Transverse colon (tissue), 4 donors: Measurements from ENCODE around the gene NFAM1. TPM values are rescaled to one million over a fixed set of nuclear protein-coding genes. Genes with fewer than 3 reads are reported as not detected.

Experiments
- DNase-seq: peaks from one replicate; pipeline ENCODE4 v3.0.0-alpha.2; 2019
- H3K27ac ChIP-seq, 4 donors: fragments of 200-600 bp; sonication (generic); 2 replicates each; pipeline ENCODE4 v1.5.1; 2016 to 2018; ENCODE audit warnings: inconsistent platforms in 4 of 4
- H3K27me3 ChIP-seq: fragments of 200-600 bp; sonication (generic); 2 replicates; pipeline ENCODE4 v1.5.1; 2017; ENCODE audit warnings: inconsistent platforms
- H3K36me3 ChIP-seq, 4 donors: fragments of 200-600 bp; sonication (generic); 2 replicates each; pipeline ENCODE4 v1.5.1; 2017 to 2019; ENCODE audit warnings: inconsistent platforms in 4 of 4
- H3K4me1 ChIP-seq, 4 donors: fragments of 200-600 bp; sonication (generic); 2 replicates each; pipeline ENCODE4 v1.5.1; 2017 to 2020; ENCODE audit warnings: inconsistent platforms in 4 of 4
- H3K4me3 ChIP-seq, 4 donors: fragments of 200-600 bp; sonication (generic); 1 replicate in 1 of 4; 2 replicates in 3 of 4; pipeline versions ENCODE4 v1.5.1 to v1.6.1; 2017 to 2019; ENCODE audit warnings: inconsistent platforms in 4 of 4
- H3K9me3 ChIP-seq, 2 donors: fragments of 200-600 bp; sonication (generic); 2 replicates each; pipeline ENCODE4 v1.5.1; 2017 to 2019; ENCODE audit warnings: inconsistent platforms in 2 of 2
- EP300 ChIP-seq: sonication (generic); formaldehyde crosslinking; IDR thresholded peaks from one replicate; pipeline ENCODE4 v1.6.1; 2017; ENCODE audit warnings: antibody characterized with exemption, low read depth
- POLR2A ChIP-seq: fragments of 450-650 bp; IDR thresholded peaks from one replicate; pipeline ENCODE4 v1.6.1; 2016; ENCODE audit warnings: antibody characterized with exemption, mild to moderate bottlenecking, moderate library complexity
- POLR2AphosphoS5 ChIP-seq, 3 donors: sonication (generic); formaldehyde crosslinking; IDR thresholded peaks; one replicate each; pipeline ENCODE4 v1.6.1; 2016; ENCODE audit warnings: antibody characterized with exemption in 3 of 3
- WGBS, 2 donors: methylation state at CpG; one replicate each; pipeline ENCODE4 v1.1.5; 2018; ENCODE audit warnings: low coverage in 1 of 2; 5-methylcytosine and 5-hydroxymethylcytosine counted together
- in situ Hi-C, 4 donors: fragments of 200-750 bp; cut with MboI; loops; one replicate each; pipeline versions ENCODE4 v1.15.0 to v1.15.1; 2017; ENCODE audit warnings: low sequenced_read_pairs in 3 of 4, low pct_ligation_motif_present in 1 of 4, low pct_unique_long_range_greater_than_20kb in 1 of 4
- intact Hi-C: fragments of 100-400 bp; cut with DNase I; formaldehyde crosslinking; loops from one replicate; pipeline ENCODE4 v1.15.1; 2023; ENCODE audit warnings: low total_unique reads
- total RNA-seq, 4 donors: library from RNA; depleted of rRNA; stranded (reverse); fragments of >200 nt; gene quantifications; one replicate each; pipeline ENCODE4 v1.1.0, GENCODE V29; 2016
- TF ChIP-seq, protein P1 (sequence below), 5 experiments: fragments of 200-600 bp in 3 of 5; fragments of 450-650 bp in 2 of 5; sonication (generic) in 3 of 5; IDR thresholded peaks; 1 replicate in 2 of 5; 2 replicates in 3 of 5; pipeline ENCODE4 v1.5.1; 2016 to 2017; ENCODE audit warnings: antibody characterized with exemption in 5 of 5, inconsistent platforms in 3 of 5, mild to moderate bottlenecking in 2 of 5, moderate library complexity in 1 of 5

Gene NFAM1
- total RNA-seq, 4 donors from 2014 or later, result 1.1 to 1.4 TPM; not detected in 2

DNA sequence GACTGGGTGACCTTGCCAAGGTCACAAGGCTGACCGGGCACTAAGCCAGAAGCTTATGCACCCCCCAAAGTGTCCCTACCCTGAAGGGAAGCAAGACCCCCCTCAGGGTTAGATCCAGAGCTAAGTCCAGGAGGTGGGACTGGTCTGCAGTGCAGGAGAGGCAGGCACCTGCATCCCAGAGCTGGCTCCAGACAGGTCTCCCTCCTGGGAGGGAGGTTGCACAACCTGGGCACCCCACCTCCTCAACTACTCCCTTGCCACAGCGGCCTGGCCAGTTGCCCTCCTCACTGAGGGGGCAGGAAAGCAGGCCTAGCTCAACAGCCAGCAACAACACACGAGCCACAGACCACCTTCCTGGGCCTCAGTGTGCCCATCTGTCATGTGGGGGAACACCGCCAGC lies 86.7 kb downstream of the NFAM1 start:
- H3K4me1 ChIP-seq, result peaks cover 0 to 16% (median 10%) of the 10 kb centered on the region in 4 donors
- in situ Hi-C loops, result no loop called here
- DNase-seq, result no peak
- TF ChIP-seq EP300, result no peak
- TF ChIP-seq, protein P1, sequence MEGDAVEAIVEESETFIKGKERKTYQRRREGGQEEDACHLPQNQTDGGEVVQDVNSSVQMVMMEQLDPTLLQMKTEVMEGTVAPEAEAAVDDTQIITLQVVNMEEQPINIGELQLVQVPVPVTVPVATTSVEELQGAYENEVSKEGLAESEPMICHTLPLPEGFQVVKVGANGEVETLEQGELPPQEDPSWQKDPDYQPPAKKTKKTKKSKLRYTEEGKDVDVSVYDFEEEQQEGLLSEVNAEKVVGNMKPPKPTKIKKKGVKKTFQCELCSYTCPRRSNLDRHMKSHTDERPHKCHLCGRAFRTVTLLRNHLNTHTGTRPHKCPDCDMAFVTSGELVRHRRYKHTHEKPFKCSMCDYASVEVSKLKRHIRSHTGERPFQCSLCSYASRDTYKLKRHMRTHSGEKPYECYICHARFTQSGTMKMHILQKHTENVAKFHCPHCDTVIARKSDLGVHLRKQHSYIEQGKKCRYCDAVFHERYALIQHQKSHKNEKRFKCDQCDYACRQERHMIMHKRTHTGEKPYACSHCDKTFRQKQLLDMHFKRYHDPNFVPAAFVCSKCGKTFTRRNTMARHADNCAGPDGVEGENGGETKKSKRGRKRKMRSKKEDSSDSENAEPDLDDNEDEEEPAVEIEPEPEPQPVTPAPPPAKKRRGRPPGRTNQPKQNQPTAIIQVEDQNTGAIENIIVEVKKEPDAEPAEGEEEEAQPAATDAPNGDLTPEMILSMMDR (IDR thresholded peaks at IDR 0.05), result no peak
- TF ChIP-seq POLR2AphosphoS5 (IDR thresholded peaks at IDR 0.05), result no peak
- TF ChIP-seq POLR2A, result no peak
- H3K27me3 ChIP-seq, result peaks cover 6% of the 10 kb centered on the region
- intact Hi-C loops, result no loop called here
- 91 to 100% methylated on average over 1 to 4 of the region's 4 CpGs for WGBS, 2 donors
- no peaks in the 10 kb centered on the region for H3K9me3 ChIP-seq
- no peak overlapping the region for H3K4me3 ChIP-seq
- no peak overlapping the region for H3K27ac ChIP-seq
- no peaks in the 10 kb centered on the region for H3K36me3 ChIP-seq

DNA sequence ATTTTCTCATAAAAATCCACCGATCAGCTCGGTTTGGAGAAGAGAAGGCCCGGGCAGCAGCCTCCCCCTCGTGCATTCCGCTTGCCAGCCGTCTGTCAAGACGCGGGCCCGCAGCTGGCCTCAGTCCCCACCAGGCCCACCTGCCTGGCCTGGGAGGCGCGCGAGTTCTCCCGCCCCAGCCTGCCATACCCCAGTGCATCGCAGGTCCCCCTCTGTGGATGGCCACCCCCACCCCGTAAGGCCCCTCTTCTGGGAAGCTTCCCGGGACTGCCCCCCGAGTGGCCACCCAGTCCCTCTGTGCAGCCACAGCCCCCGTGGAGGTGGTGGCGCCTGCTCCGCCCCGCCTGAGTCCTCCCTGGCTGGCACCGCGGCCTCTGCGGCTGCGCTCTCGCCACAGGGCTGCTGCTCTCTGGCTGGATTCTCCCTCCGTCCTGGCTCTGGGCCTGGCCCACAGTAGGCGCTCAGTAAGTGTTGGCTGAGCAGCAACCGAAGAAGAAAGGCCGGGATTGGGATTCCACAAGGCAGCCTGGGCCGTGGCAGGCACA lies 87.8 kb downstream of the NFAM1 start:
- Histone ChIP-seq H3K36me3 (no peaks in the 10 kb centered on the region), H3K4me3 (peak overlapping the region in 3 of 4 donors; percentile 11 to 40 (median 25)), H3K27me3 (peaks cover 6% of the 10 kb centered on the region), H3K9me3 (no peaks in the 10 kb centered on the region), H3K4me1 (peaks cover 0 to 16% (median 10%) of the 10 kb centered on the region in 4 donors), H3K27ac (peak overlapping the region; percentile 60 to 73 (median 68))
- no peak for DNase-seq
- WGBS, 2 donors, result 27 to 72% methylated on average over 3 to 28 of the region's 31 CpGs
- TF ChIP-seq POLR2A, result no peak
- no peak for TF ChIP-seq POLR2AphosphoS5 (IDR thresholded peaks at IDR 0.05)
- TF ChIP-seq, protein P1 (IDR thresholded peaks at IDR 0.05), result no peak
- no peak for TF ChIP-seq EP300
- in situ Hi-C loops, result no loop called here
- intact Hi-C loops, result no loop called here

DNA sequence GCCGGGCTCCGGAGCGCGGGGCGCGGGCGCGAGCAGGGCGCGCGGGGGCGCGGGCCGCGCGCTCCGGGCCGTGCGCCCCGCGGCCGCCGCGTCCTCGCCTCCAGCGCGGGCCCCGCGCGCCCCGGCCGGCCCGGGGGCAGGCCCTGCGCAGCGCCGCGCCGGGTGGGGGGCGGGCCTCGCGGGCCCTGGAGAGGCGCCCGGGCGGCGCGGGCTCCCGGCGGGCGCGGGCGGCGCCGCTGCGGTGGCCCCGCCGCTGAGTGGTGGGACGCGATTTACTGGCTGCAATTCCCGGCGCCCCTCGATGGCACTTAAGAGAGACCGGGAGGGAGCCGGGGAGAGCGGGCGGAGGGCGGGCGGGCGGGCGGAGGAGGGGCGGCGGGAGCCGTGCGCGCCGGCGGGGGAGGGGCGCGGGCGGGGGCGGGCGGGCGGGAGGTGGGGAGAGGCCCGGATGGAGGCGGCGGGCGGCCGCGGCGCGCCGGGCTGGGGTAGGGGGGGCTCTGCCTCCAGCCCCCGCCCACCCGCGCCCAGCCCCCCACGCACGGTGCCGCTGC lies 88.6 kb downstream of the NFAM1 start:
- no peaks in the 10 kb centered on the region for H3K36me3 ChIP-seq
- H3K27me3 ChIP-seq, result peaks cover 6% of the 10 kb centered on the region
- peaks cover 0 to 19% (median 13%) of the 10 kb centered on the region in 4 donors for H3K4me1 ChIP-seq
- no peaks in the 10 kb centered on the region for H3K9me3 ChIP-seq
- peak overlapping the region; percentile 60 to 73 (median 68) for H3K27ac ChIP-seq
- in situ Hi-C loops, result no loop called here
- no peak for TF ChIP-seq POLR2AphosphoS5 (IDR thresholded peaks at IDR 0.05)
- TF ChIP-seq, protein P1 (IDR thresholded peaks at IDR 0.05), result no peak
- no peak for TF ChIP-seq POLR2A
- TF ChIP-seq EP300, result no peak
- intact Hi-C loops, result no loop called here
- WGBS, 2 donors, result 0% methylated on average over 12 of the region's 97 CpGs; no CpG with 5 or more reads in 1 of the 2 donors
- no peak for DNase-seq
- peak overlapping the region in 3 of 4 donors; percentile 26 to 51 (median 39) for H3K4me3 ChIP-seq

DNA sequence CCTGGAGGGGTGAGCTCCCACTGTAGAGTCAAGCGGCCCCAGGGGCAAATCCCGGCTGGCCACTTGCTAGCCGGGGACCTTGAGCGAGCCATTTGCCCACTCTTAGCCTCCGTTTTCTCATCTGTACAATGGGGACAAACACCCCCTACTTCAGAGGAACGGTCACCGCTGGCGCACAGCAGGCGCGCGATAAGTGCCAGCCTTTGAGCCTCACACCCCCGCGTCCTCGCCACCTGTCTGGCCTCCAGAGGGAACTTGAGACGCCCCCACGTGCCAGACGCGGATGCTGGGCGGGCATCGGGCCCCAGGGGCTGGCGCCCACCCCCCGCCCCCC lies 89.1 kb downstream of the NFAM1 start:
- intact Hi-C loops (no loop called here), in situ Hi-C loops (no loop called here)
- Histone ChIP-seq H3K36me3 (no peaks in the 10 kb centered on the region), H3K27ac (peak overlapping the region in 2 of 4 donors; percentile 37 to 61), H3K27me3 (peaks cover 6% of the 10 kb centered on the region), H3K9me3 (no peaks in the 10 kb centered on the region), H3K4me1 (peaks cover 0 to 22% (median 13%) of the 10 kb centered on the region in 4 donors), H3K4me3 (peak overlapping the region; percentile 26 to 51 (median 37))
- no peak for TF ChIP-seq EP300
- TF ChIP-seq POLR2A, result no peak
- TF ChIP-seq, protein P1 (IDR thresholded peaks at IDR 0.05), result no peak
- no peak for TF ChIP-seq POLR2AphosphoS5 (IDR thresholded peaks at IDR 0.05)
- no peak for DNase-seq
- 27% methylated on average over 18 of the region's 22 CpGs; no CpG with 5 or more reads in 1 of the 2 donors for WGBS, 2 donors
